HG03571 (cell line): ENCODE data around the gene TNIK.

Experiments used
- ATAC-seq: cut with Tn5 transposase; IDR thresholded peaks from one replicate; pipeline ENCODE4 v1.9.1; 2021; ENCODE audit not compliant: unreplicated experiment

The TNIK gene

DNA sequence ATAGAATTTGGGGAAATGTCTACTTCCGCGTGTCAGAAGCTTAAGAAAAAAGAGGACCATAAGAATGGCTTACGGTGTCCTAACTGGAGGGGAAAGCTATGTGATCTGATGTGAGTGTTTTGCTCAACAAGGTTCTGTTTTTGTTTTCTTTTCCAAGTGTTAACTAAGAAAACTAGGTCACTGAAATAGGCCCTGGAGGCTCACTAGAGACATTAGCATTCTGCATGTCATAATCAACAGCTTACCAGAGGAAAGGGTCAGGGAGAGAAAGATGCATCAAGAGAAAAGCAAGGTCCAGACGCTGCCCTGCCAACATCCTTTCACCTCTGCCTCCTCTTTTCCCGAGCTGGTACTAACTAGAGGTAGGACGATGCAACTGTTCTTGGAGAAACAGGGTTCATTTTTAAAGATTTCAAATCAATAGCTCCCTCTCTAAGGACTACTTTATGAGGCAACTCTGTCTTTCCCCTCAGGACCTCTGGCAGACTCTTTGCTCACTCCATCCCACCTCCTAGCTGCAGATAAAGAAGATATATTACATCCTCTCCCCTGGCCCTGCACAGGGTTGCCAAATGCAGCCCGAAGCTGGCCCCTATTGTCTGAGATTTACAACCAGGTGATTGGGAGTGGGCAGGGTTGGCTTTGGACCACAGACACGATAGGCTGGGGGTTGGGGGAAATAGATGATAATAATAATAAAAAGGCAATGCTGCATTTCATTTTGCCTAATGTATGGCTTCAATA is 223.8 kb downstream of the TNIK start:
- ATAC-seq, result no peak

DNA sequence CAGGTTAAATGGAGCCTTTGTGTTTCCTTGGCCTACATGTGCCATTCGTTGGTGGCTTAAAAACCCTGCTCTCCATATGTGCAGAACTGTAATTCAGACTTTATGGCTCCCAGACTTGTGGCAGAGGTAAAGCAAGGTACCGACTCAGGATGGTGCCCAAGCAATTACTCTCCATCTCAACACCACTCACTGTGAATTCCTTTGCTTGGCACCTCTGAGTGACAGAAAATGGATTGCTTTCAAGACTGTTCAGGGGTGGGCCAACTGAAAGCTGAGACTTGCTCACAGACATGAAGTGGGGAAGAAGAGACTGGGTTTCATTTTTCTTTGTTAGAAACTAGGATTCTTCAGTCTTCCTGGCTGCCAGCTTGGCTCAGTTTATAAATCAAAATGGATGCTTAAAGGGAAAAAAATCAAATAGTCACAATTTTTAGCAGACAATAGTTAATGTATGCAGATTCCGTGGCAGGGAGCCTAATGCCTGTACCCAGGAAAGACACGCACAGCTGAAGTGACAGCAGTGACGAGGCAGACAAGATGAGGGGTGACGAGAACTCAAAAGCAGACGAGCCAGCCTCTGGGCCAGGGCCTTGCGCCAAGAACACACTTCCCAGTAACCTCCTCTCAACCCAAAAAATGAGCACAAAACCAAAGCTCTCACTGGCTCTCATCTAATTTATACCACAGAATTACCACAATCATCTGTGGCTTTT is 225.8 kb downstream of the TNIK start:
- ATAC-seq, result no peak

DNA sequence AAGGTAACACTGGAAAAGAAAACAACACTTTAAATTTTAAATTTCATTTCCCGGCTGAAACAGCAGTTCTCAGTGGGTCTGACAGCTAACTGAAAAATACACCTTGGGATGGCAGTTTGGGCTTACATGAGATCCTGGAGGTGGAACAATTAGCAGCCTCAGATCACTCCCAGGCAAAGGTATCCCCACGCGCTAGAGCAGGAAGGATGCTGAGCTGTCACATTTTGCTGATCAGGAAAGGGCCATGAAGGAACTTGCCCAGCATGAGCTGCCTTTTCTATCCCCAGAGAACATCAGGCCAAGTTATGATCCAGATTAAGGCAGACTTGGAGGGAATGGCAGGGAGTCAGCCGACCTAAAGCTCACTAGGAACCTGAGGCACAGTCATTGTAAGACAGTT is 228.8 kb downstream of the TNIK start:
- no peak for ATAC-seq

DNA sequence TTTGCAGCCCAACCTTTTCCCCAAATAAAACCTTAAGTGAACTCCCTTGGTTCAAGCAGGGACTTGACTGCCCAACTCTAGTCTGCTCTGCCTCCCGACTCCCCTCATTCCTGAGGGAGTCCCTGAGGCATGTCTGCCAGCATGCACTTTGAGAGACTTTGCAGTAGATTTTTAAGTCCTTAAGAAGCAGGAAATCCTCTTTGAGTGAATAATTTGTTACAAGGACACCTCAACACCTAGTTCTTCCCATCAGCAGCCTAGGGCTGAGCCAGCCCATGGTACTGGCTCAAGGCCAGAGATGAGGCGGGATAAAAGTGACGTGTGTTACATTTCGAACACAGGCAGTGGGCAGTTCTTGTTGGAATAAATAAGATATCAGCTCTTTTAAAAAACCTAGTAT is 229.3 kb downstream of the TNIK start:
- ATAC-seq, result no peak

GRCh38 chr3:171229173-171229572 is 231.0 kb downstream of the TNIK start:
- ATAC-seq, result no peak

DNA sequence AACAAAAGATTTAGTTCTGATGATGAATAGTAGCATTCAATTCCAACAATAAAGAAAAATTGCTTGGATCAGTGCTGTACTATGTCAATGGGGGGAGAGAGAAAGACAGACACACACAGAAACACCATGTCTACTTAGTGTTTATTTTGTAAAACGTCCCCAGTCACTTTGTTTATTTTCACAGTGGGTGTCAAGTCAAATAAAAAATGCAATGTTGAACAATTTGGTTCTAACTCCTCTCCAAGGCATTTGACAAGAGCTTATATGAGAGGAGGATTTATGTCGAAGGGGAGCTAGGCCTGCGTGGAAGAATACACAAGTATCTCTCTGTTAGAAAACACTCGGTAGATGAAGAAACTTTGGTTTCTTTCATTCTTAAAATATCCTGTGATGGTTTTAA is 232.0 kb downstream of the TNIK start:
- no peak for ATAC-seq

DNA sequence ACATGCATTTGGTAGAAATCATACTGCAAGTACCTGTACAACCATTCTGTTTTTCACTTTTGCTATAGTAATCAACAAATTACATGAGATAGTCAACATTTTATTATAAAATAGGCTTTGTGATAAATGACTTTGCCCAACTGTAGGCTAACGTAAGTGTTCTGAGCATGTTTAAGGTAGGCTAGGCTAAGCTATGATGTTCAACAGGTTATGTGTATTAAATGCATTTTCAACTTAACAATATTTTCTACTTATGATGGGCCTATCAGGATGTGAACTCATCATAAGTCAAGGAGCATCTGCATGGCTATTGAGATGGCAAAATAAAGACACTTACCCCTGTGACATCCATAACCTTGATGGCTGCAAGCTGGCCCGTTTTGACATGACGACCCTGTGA is 232.4 kb downstream of the TNIK start:
- no peak for ATAC-seq

DNA sequence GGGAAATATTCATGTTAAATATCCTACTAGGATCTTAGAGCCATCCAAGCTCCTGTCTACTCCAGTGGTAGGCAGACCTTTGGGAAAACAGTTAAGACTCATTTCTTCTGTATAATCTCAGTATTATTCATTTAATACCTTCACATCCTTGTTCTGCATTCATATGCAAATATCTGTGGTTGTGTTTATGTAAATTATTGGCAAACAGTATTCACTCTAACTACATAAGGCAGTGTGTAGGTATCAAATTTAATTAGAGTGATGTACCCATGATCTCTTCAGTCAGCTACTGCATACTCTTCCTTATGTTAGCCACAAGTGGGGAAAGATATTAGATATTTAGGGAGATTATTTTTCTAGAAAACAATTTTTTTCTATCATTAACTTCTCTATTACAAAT is 232.8 kb downstream of the TNIK start:
- no peak for ATAC-seq

GRCh38 chr3:171226794-171227193 is 233.4 kb downstream of the TNIK start:
- no peak for ATAC-seq

GRCh38 chr3:171225708-171226107 is 234.5 kb downstream of the TNIK start:
- ATAC-seq, result no peak

DNA sequence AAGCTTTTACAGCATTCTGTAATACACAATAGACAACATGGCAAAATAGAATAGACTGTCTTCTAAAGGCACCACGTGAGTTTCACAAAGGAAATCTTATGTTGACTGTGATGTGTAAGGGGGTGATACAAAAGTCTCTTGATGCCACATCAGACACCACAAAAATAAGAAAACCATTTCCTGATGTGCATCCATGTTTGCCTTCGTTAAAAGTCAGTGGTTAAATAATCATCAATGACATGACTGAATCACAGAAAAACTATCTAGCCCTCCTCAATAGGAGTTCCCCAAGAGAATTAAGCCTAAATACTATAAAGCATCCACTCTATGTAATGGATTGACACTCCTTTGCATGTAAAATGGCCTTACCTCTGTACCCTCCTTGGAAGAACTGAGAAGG is 235.0 kb downstream of the TNIK start:
- ATAC-seq, result no peak

- no peak for ATAC-seq
Observed at GRCh38 chr3:171223396-171223795, 236.8 kb downstream of the TNIK start.

GRCh38 chr3:171222995-171223394 is 237.2 kb downstream of the TNIK start:
- ATAC-seq, result no peak

GRCh38 chr3:171221597-171221996 is 238.6 kb downstream of the TNIK start:
- no peak for ATAC-seq

DNA sequence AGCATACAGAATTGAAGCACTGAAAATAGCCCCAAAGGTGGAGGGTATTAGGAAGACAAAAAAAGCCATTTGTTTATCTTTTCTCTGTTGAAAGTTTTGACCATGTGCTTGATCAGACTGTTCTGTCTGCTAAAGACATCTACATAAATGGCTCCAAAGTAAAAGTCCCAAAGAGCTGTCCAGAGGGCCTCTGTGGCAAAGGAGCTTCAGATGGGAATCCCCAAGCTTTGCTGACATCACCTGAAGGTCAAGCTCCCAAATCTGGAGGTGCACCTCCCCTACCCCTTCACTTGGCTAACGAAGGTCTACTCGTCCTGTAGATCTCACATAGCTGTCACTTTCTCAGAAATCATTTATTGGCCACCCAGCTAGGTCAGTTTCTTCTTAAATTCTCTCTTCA is 239.1 kb downstream of the TNIK start:
- ATAC-seq, result no peak

DNA sequence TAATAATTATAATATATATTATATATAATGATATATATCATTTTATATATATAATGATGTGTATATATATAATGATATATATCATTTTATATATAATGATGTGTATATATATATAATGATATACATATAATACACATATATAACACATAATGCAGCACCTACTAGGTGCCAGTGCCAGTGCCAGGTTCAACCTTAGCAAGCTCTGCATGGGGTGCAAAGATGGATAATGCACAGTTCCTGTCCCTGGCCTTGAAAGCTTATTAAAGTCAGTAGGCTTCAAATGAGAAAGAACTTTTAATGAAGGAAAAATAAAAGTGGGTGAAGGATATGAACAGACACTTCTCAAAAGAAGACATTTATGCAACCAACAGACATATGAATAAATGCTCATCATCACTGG is 240.9 kb downstream of the TNIK start:
- ATAC-seq, result no peak

DNA sequence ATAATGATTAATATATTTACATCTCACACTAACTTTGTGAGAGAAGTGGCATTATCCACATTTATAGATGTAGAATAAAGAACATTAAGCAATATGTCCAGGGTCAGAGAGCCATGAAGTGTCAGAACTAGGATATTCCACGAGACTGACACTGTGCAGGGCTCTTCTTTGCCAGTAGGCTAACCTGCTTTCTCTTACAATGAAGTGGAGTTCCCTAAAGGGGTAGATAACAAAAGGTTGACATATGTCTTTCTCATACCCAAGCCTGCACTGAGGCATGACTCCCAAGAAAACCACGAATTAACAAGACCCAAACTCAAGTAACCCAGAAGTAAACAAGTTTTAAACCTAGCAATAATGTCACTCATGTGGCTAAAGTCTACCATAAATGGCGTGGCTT is 242.1 kb downstream of the TNIK start:
- ATAC-seq, result no peak

GRCh38 chr3:171213907-171214306 is 246.3 kb downstream of the TNIK start:
- no peak for ATAC-seq

- ATAC-seq, result no peak
Observed at GRCh38 chr3:171213178-171213577, 247.0 kb downstream of the TNIK start.

- ATAC-seq, result no peak
Observed at GRCh38 chr3:171212648-171213047, 247.6 kb downstream of the TNIK start.

GRCh38 chr3:171206283-171206682 is 253.9 kb downstream of the TNIK start:
- no peak for ATAC-seq

DNA sequence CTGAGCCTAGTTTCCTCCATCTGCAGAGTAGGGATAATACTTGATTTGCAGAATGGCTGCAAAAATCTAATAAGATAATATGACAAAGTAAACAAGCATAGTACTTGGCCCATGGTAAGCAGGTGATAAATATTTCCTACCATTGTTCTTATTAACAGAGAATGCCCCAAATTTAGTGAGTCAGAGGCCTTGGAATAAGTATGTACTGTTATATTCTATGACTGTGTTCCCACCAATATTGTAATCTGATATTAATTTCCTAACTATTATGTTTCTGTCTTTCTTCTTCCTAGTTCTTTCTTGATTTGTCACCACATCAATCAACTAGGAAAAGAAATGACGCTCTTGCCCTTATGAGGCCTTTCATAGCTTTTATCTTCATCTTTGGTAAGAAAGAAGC is 255.3 kb downstream of the TNIK start:
- no peak for ATAC-seq

- ATAC-seq, result no peak
Observed at GRCh38 chr3:171201825-171202224, 258.4 kb downstream of the TNIK start.
